Measurements from ENCODE around the gene TNN. TPM values are rescaled to one million over a fixed set of nuclear protein-coding genes. Genes with fewer than 3 reads are reported as not detected.

Gene TNN
- total RNA-seq, 1 experiment from 2014 or later: 0.11 TPM

- H3K18ac ChIP-seq (ENCODE audit: insufficient read length, low read depth, low read length): no peak overlapping the region
- H3T11ph ChIP-seq (ENCODE audit: low read length): no peak overlapping the region
- H3K9me3 ChIP-seq (ENCODE audit: control insufficient read depth, low read depth, low read length): no peaks in the 10 kb centered on the region
- no peak overlapping the region for H2BK120ac ChIP-seq (ENCODE audit: low read depth, low read length, poor library complexity, severe bottlenecking)
- H3K4ac ChIP-seq (ENCODE audit: low read depth, low read length): no peak overlapping the region
- no peak overlapping the region for H3K23ac ChIP-seq (ENCODE audit: insufficient read length, low read depth, low read length)
- no peaks in the 10 kb centered on the region; a peak in 2 of 5 replicates for H3K9me3 Mint-ChIP-seq
- no peak overlapping the region for H4K91ac ChIP-seq (ENCODE audit: insufficient read length, low read depth, low read length)
- H3K23me2 ChIP-seq (ENCODE audit: insufficient read length, low read depth, low read length, poor library complexity, severe bottlenecking): peaks cover 2% of the 10 kb centered on the region
- H3K4me1 ChIP-seq (ENCODE audit: insufficient read depth, low read length): no peaks in the 10 kb centered on the region
- no peaks in the 10 kb centered on the region; the same call in 1 of the 2 replicates for H3K27me3 ChIP-seq (ENCODE audit: insufficient read depth, low read length)
- peaks cover 0 to 3% (median 3%) of the 10 kb centered on the region in 3 experiments; a peak in 4 of 7 replicates for H3K36me3 Mint-ChIP-seq (ENCODE audit: insufficient read depth in 1 of 3, low read depth in 3 of 3)
- peaks cover 24% of the 10 kb centered on the region for H3K27me3 Mint-ChIP-seq (ENCODE audit: low read depth)
- H2AFZ ChIP-seq (ENCODE audit: low read length): no peak overlapping the region
- no peaks in the 10 kb centered on the region for H4K20me1 ChIP-seq (ENCODE audit: control insufficient read depth, insufficient read depth, insufficient read length)
- no peak overlapping the region for H3K27ac Mint-ChIP-seq
- H2AK5ac ChIP-seq (ENCODE audit: insufficient read length, low read length): no peak overlapping the region
- H3K4me3 Mint-ChIP-seq: no peak overlapping the region
- no peak overlapping the region for H3K4me2 ChIP-seq (ENCODE audit: insufficient read depth, insufficient read length, low read length)
- no peaks in the 10 kb centered on the region for H3K79me1 ChIP-seq (ENCODE audit: insufficient read depth, low read depth, low read length, poor library complexity, severe bottlenecking)
- TF ChIP-seq CTCF (conservative IDR thresholded peaks at IDR 0.05): no peak
- H3K4me1 Mint-ChIP-seq: peaks cover 15 to 22% of the 10 kb centered on the region in 2 experiments
- no peak overlapping the region for H2BK20ac ChIP-seq (ENCODE audit: low read depth, low read length, poor library complexity, severe bottlenecking)
- no peak overlapping the region for H2BK5ac ChIP-seq (ENCODE audit: insufficient read length, low read length)
- H3K27ac ChIP-seq (ENCODE audit: insufficient read length, low read depth, low read length): no peak overlapping the region
- no peaks in the 10 kb centered on the region for H3K79me2 ChIP-seq (ENCODE audit: insufficient read depth, low read length)
- no peak overlapping the region for H3K56ac ChIP-seq (ENCODE audit: insufficient read length, low read depth, low read length)
- H3K9ac ChIP-seq (ENCODE audit: extremely low read depth, insufficient read length, low read length): no peak overlapping the region
- no CpG with 5 or more reads among the region's 4 CpGs for WGBS (ENCODE audit: extremely low coverage, insufficient read length, low lambda C conversion rate)
- H3K14ac ChIP-seq (ENCODE audit: insufficient read depth, low read length): no peak overlapping the region
- DNase-seq: no peak
- no peak overlapping the region for H4K8ac ChIP-seq (replicated peaks; ENCODE audit: insufficient read length, low read depth, low read length)
- no peak overlapping the region for H2BK15ac ChIP-seq (ENCODE audit: low read depth, low read length)
- no peak overlapping the region for H2BK12ac ChIP-seq (ENCODE audit: insufficient read length, low read depth, low read length)
- no peak overlapping the region for H4K5ac ChIP-seq (ENCODE audit: insufficient read length, low read depth, low read length)
Observed at GRCh38 chr1:175155473-175155856, 87.8 kb downstream of the TNN start.
